HCT116 (cell line): ENCODE data around the gene KMT5C. TPM values are rescaled to one million over a fixed set of nuclear protein-coding genes. Genes with fewer than 3 reads are reported as not detected.

Source experiments
- ATAC-seq: fragments of 200-7000 bp; cut with Tn5 transposase; 2 replicates; pipeline ENCODE4 v1.9.1; 2020; ENCODE audit warnings: mild to moderate bottlenecking, moderate library complexity
- BruUV-seq: library from RNA; stranded (reverse); fragments of 400-500 nt; replicated peaks from 2 replicates; lab custom pipeline; 2021; lab: Mats Ljungman, UMichigan
- CTCF ChIA-PET: fragments of 300-600 bp; sonication (Branson Sonifier 250); formaldehyde crosslinking; loops from one replicate; lab custom pipeline; 2021; ENCODE audit warnings: antibody characterized with exemption; lab: Charles Lee
- POLR2A ChIA-PET: fragments of 300-600, 350-600 bp; sonication (Branson Sonifier 250); formaldehyde crosslinking; loops from one replicate; lab custom pipeline; 2021; ENCODE audit warnings: antibody characterized with exemption; lab: Charles Lee
- RAD21 ChIA-PET, 2 experiments: fragments of 300-600 bp; sonication (Branson Sonifier 250); formaldehyde crosslinking; loops; one replicate each; lab custom pipeline; 2023; ENCODE audit warnings: low total read pairs in 2 of 2; ENCODE audit not compliant: uncharacterized antibody in 2 of 2, unreplicated experiment in 2 of 2, low non-redundant PET in 1 of 2; lab: Charles Lee
- DNase-seq: peaks from one replicate; pipeline ENCODE4 v3.0.0-alpha.2; 2010; ENCODE audit warnings: low read depth, low spot score
- H2AFZ ChIP-seq: fragments of 200-600 bp; shearing (Covaris generic), sonication (generic); 2 replicates; pipeline ENCODE4 v1.6.1; 2017; ENCODE audit warnings: low read depth, mixed run types, mixed read lengths, antibody characterized with exemption, low read length; ENCODE audit not compliant: poor library complexity, severe bottlenecking
- H3K27ac ChIP-seq: 2 replicates; pipeline ENCODE4 v1.5.1; 2012; ENCODE audit warnings: low read depth, low read length
- H3K27me3 ChIP-seq: fragments of 200-600 bp; sonication (generic); 2 replicates; pipeline ENCODE4 v1.6.1; 2016; ENCODE audit warnings: mixed run types, low read length, mixed read lengths; ENCODE audit not compliant: insufficient read depth
- H3K36me3 ChIP-seq, 2 experiments: fragments of 200-500 bp in 1 of 2; fragments of 200-600 bp in 1 of 2; sonication (Bioruptor generic) in 1 of 2; sonication (generic) in 1 of 2; 2 replicates each; pipeline versions ENCODE4 v1.5.1 to v1.6.1; 2014 to 2016; ENCODE audit warnings: low read length in 2 of 2, inconsistent platforms in 1 of 2, mixed read lengths in 1 of 2, mixed run types in 1 of 2; ENCODE audit not compliant: insufficient read depth in 2 of 2, control insufficient read depth in 1 of 2
- H3K4me1 ChIP-seq, 2 experiments: fragments of 200-600 bp in 1 of 2; sonication (generic) in 1 of 2; 2 replicates each; pipeline versions ENCODE4 v1.5.1 to v1.6.1; 2012 to 2017; ENCODE audit warnings: low read length in 2 of 2, inconsistent platforms in 1 of 2, mild to moderate bottlenecking in 1 of 2, mixed read lengths in 1 of 2, mixed run types in 1 of 2, moderate library complexity in 1 of 2; ENCODE audit not compliant: insufficient read depth in 2 of 2, control insufficient read depth in 1 of 2
- H3K4me2 ChIP-seq: fragments of 200-600 bp; sonication (generic); 2 replicates; pipeline ENCODE4 v1.6.1; 2017; ENCODE audit warnings: mixed run types, low read length, mixed read lengths
- H3K4me3 ChIP-seq, 2 experiments: fragments of 200-600 bp in 1 of 2; sonication (generic) in 1 of 2; replicated peaks in 1 of 2; 2 replicates each; pipeline ENCODE4 v1.5.1; 2011 to 2016; ENCODE audit warnings: low read length in 2 of 2, control low read depth in 1 of 2, low read depth in 1 of 2, mild to moderate bottlenecking in 1 of 2, mixed read lengths in 1 of 2, mixed run types in 1 of 2
- H3K79me2 ChIP-seq: fragments of 200-600 bp; sonication (generic); 2 replicates; pipeline ENCODE4 v1.6.1; 2017; ENCODE audit warnings: mild to moderate bottlenecking, mixed run types, low read length, moderate library complexity, mixed read lengths; ENCODE audit not compliant: insufficient read depth
- H3K9ac ChIP-seq: fragments of 200-600 bp; sonication (generic); 2 replicates; pipeline ENCODE4 v1.6.1; 2016; ENCODE audit warnings: low read length, mixed read lengths
- H3K9me2 ChIP-seq: fragments of 200-600 bp; sonication (generic), shearing (Covaris generic); 2 replicates; pipeline ENCODE4 v1.6.1; 2017; ENCODE audit warnings: mixed run types, mild to moderate bottlenecking, moderate library complexity; ENCODE audit not compliant: insufficient read depth
- H3K9me3 ChIP-seq, 2 experiments: fragments of 200-500 bp in 1 of 2; fragments of 200-600 bp in 1 of 2; sonication (Bioruptor generic) in 1 of 2; sonication (generic) in 1 of 2; 2 replicates each; pipeline ENCODE4 v1.6.1; 2014 to 2017; ENCODE audit warnings: low read length in 2 of 2, mixed read lengths in 2 of 2, inconsistent platforms in 1 of 2, low read depth in 1 of 2, mild to moderate bottlenecking in 1 of 2, mixed run types in 1 of 2, moderate library complexity in 1 of 2; ENCODE audit not compliant: control insufficient read depth in 1 of 2, insufficient read depth in 1 of 2
- H4K20me1 ChIP-seq: fragments of 200-600 bp; sonication (generic), shearing (Covaris generic); 2 replicates; pipeline ENCODE4 v1.6.1; 2017; ENCODE audit warnings: mixed run types, mild to moderate bottlenecking, moderate library complexity; ENCODE audit not compliant: insufficient read depth
- CBX3 ChIP-seq: IDR thresholded peaks from 2 replicates; pipeline ENCODE4 v1.6.1; 2012; ENCODE audit warnings: low read depth
- CEBPB ChIP-seq: IDR thresholded peaks from 2 replicates; pipeline ENCODE4 v1.6.1; 2012; ENCODE audit warnings: low read depth
- CTCF ChIP-seq, 3 experiments: fragments of 200-600 bp in 1 of 3; sonication (generic) in 1 of 3; IDR thresholded peaks in 2 of 3; conservative IDR thresholded peaks in 1 of 3; 2 replicates each; pipeline ENCODE4 v1.5.1; 2012 to 2017; ENCODE audit warnings: low read depth in 2 of 3, low read length in 2 of 3, antibody characterized with exemption in 1 of 3, borderline replicate concordance in 1 of 3, control low read depth in 1 of 3, mild to moderate bottlenecking in 1 of 3, mixed read lengths in 1 of 3, mixed run types in 1 of 3, moderate library complexity in 1 of 3; ENCODE audit not compliant: insufficient read depth in 1 of 3
- EGR1 ChIP-seq: IDR thresholded peaks from 2 replicates; pipeline ENCODE4 v1.6.1; 2012; ENCODE audit warnings: low read depth
- ELF1 ChIP-seq: IDR thresholded peaks from 2 replicates; pipeline ENCODE4 v1.6.1; 2012; ENCODE audit warnings: low read depth, borderline replicate concordance
- EZH2 ChIP-seq: fragments of 200-600 bp; sonication (generic); IDR thresholded peaks from 2 replicates; pipeline ENCODE4 v1.6.1; 2017; ENCODE audit warnings: antibody characterized with exemption, mixed run types
- EZH2phosphoT487 ChIP-seq: fragments of 200-600 bp; IDR thresholded peaks from 2 replicates; pipeline ENCODE4 v1.6.1; 2018; ENCODE audit warnings: antibody characterized with exemption, borderline replicate concordance
- JUND ChIP-seq: IDR thresholded peaks from 2 replicates; pipeline ENCODE4 v1.6.1; 2012
- MAX ChIP-seq: IDR thresholded peaks from 2 replicates; pipeline ENCODE4 v1.6.1; 2012
- POLR2A ChIP-seq: IDR thresholded peaks from 2 replicates; pipeline ENCODE4 v1.7.0; 2011; ENCODE audit warnings: borderline replicate concordance; ENCODE audit not compliant: insufficient read depth, insufficient read length; ENCODE audit errors: extremely low read depth
- POLR2AphosphoS5 ChIP-seq: IDR thresholded peaks from 2 replicates; pipeline ENCODE4 v1.6.1; 2011; ENCODE audit warnings: mild to moderate bottlenecking, low read depth, low read length, moderate library complexity
- REST ChIP-seq: IDR thresholded peaks from 2 replicates; pipeline ENCODE4 v1.6.1; 2012; ENCODE audit warnings: low read depth
- SIN3A ChIP-seq: IDR thresholded peaks from 2 replicates; pipeline ENCODE4 v1.6.1; 2012; ENCODE audit warnings: low read depth
- SP1 ChIP-seq: IDR thresholded peaks from 2 replicates; pipeline ENCODE4 v1.6.1; 2012; ENCODE audit warnings: low read depth
- SRF ChIP-seq: IDR thresholded peaks from 2 replicates; pipeline ENCODE4 v1.6.1; 2012; ENCODE audit warnings: low read depth
- TCF7L2 ChIP-seq: IDR thresholded peaks from 2 replicates; pipeline ENCODE4 v1.7.0; 2011; ENCODE audit warnings: borderline replicate concordance, inconsistent platforms; ENCODE audit not compliant: insufficient read depth, insufficient read length; ENCODE audit errors: extremely low read depth
- YY1 ChIP-seq: IDR thresholded peaks from 2 replicates; pipeline ENCODE4 v1.6.1; 2011; ENCODE audit warnings: low read length, low read depth, moderate library complexity, mild to moderate bottlenecking; ENCODE audit not compliant: insufficient replicate concordance; ENCODE audit errors: extremely low read depth
- ZFX ChIP-seq: fragments of 450-650 bp; IDR thresholded peaks from 2 replicates; pipeline ENCODE4 v1.6.1; 2017
- ZNF274 ChIP-seq: fragments of 200-500 bp; sonication (Bioruptor generic); IDR thresholded peaks from 2 replicates; pipeline ENCODE4 v1.6.1; 2014; ENCODE audit warnings: mild to moderate bottlenecking, low read depth, low read length, inconsistent platforms
- intact Hi-C: fragments of 100-400 bp; cut with micrococcal nuclease; formaldehyde crosslinking; loops from 2 replicates; pipeline ENCODE4 v1.10.0; 2022
- total RNA-seq: library from RNA; stranded (reverse); gene quantifications from one replicate; pipeline ENCODE4 v1.2.1, GENCODE V29; 2021; ENCODE audit not compliant: unreplicated experiment

KMT5C gene
- total RNA-seq, 1 experiment from 2014 or later, result 27.5 TPM

- RAD21 ChIA-PET, result no interaction called here
- no peaks in the 10 kb centered on the region for H3K4me1 ChIP-seq
These were observed 28.3 kb upstream of the KMT5C start for GRCh38 chr19:55311397-55311796.

More at GRCh38 chr19:55311397-55311796, 28.3 kb upstream of the KMT5C start:
- H3K79me2 ChIP-seq, result no peaks in the 10 kb centered on the region
- H3K9me2 ChIP-seq, result no peaks in the 10 kb centered on the region
- no peaks in the 10 kb centered on the region for H3K27me3 ChIP-seq
- H3K27ac ChIP-seq, result no peak overlapping the region
- H3K36me3 ChIP-seq, result peaks cover 5 to 8% of the 10 kb centered on the region in 2 experiments; a peak in 3 of 4 replicates
- H4K20me1 ChIP-seq, result no peaks in the 10 kb centered on the region
- no peak overlapping the region for H3K9ac ChIP-seq
- ChIA-PET CTCF (interaction anchor here (1.7 kb wide), 1 partner anchor 10 kb away, joined by 7 read pairs; no protein-coding TSS in a partner anchor), POLR2A (no interaction called here)
- DNase-seq, result no peak
- intact Hi-C loops, result no loop called here
- H3K4me2 ChIP-seq, result no peak overlapping the region
- BruUV-seq, result no TSS peak
- no peak for ATAC-seq
- no peaks in the 10 kb centered on the region for H3K9me3 ChIP-seq
- H2AFZ ChIP-seq, result no peak overlapping the region
- no peak overlapping the region for H3K4me3 ChIP-seq
- TF ChIP-seq ZFX, result no peak
- no peak for TF ChIP-seq JUND
- no peak for TF ChIP-seq CBX3
- no peak for TF ChIP-seq YY1
- no peak for TF ChIP-seq SIN3A
- TF ChIP-seq POLR2A, result no peak
- TF ChIP-seq EGR1, result no peak
- no peak for TF ChIP-seq EZH2phosphoT487
- no peak for TF ChIP-seq SRF
- TF ChIP-seq POLR2AphosphoS5, result no peak
- TF ChIP-seq ELF1, result no peak
- TF ChIP-seq SP1, result no peak
- no peak for TF ChIP-seq ZNF274
- no peak for TF ChIP-seq CTCF (IDR thresholded peaks at IDR 0.05 in 2 of 3, conservative IDR thresholded peaks at IDR 0.05 in 1 of 3; ENCODE audit: borderline replicate concordance in 1 of 3, insufficient read depth in 1 of 3, low read depth in 2 of 3, low read length in 2 of 3)
- no peak for TF ChIP-seq TCF7L2
- TF ChIP-seq REST, result no peak
- TF ChIP-seq CEBPB, result no peak
- TF ChIP-seq MAX, result no peak
- TF ChIP-seq EZH2, result no peak
- TF ChIP-seq, all 23 proteins: peak for 0
